OCI-LY7 (cell line): ENCODE data around the gene GMDS. TPM values are rescaled to one million over a fixed set of nuclear protein-coding genes. Genes with fewer than 3 reads are reported as not detected.

Source experiments
- BruUV-seq: library from RNA; stranded (reverse); fragments of 400-500 nt; replicated peaks from 2 replicates; lab custom pipeline; 2021; lab: Mats Ljungman, UMichigan
- CTCF ChIA-PET: fragments of 300-600 bp; sonication (Branson Sonifier 250); formaldehyde crosslinking; loops from one replicate; lab custom pipeline; 2022; ENCODE audit warnings: antibody characterized with exemption; ENCODE audit not compliant: unreplicated experiment; lab: Charles Lee
- POLR2A ChIA-PET: fragments of 300-600 bp; sonication (Branson Sonifier 250); formaldehyde crosslinking; loops from one replicate; lab custom pipeline; 2022; ENCODE audit warnings: antibody characterized with exemption; lab: Charles Lee
- DNase-seq: peaks from one replicate; pipeline ENCODE4 v3.0.0-alpha.2; 2015; ENCODE audit warnings: low spot score
- H2AFZ ChIP-seq: fragments of 200-600 bp; sonication (generic), shearing (Covaris generic); 2 replicates; pipeline ENCODE4 v1.6.1; 2014; ENCODE audit warnings: mild to moderate bottlenecking, antibody characterized with exemption, low read length, moderate library complexity
- H3K27ac ChIP-seq: fragments of 200-600 bp; sonication (generic); 2 replicates; pipeline ENCODE4 v1.5.1; 2014; ENCODE audit warnings: mixed run types, low read depth, mild to moderate bottlenecking, moderate library complexity, low read length, inconsistent platforms; ENCODE audit not compliant: poor library complexity, severe bottlenecking
- H3K36me3 ChIP-seq: fragments of 200-600 bp; sonication (generic); 2 replicates; pipeline ENCODE4 v1.6.1; 2014; ENCODE audit warnings: mild to moderate bottlenecking, antibody characterized with exemption, low read length, moderate library complexity, mixed read lengths; ENCODE audit not compliant: insufficient read depth
- H3K4me1 ChIP-seq: fragments of 200-600 bp; sonication (generic); 2 replicates; pipeline ENCODE4 v1.5.1; 2014; ENCODE audit warnings: mild to moderate bottlenecking, low read length; ENCODE audit not compliant: insufficient read depth, poor library complexity, severe bottlenecking
- H3K4me2 ChIP-seq: fragments of 200-600 bp; sonication (generic); 2 replicates; pipeline ENCODE4 v1.6.1; 2014; ENCODE audit warnings: mild to moderate bottlenecking, low read length
- H3K4me3 ChIP-seq: fragments of 200-600 bp; sonication (generic); 2 replicates; pipeline ENCODE4 v1.5.1; 2014; ENCODE audit warnings: mild to moderate bottlenecking, low read depth, low read length; ENCODE audit not compliant: poor library complexity, severe bottlenecking
- H3K79me2 ChIP-seq: fragments of 200-600 bp; sonication (generic); 2 replicates; pipeline ENCODE4 v1.6.1; 2016; ENCODE audit warnings: low read depth, mild to moderate bottlenecking, low read length, moderate library complexity, mixed read lengths; ENCODE audit not compliant: insufficient read depth
- H3K9me2 ChIP-seq: fragments of 200-600 bp; sonication (generic); 2 replicates; pipeline ENCODE4 v1.6.1; 2016; ENCODE audit warnings: mild to moderate bottlenecking, low read length, mixed read lengths; ENCODE audit not compliant: insufficient read depth
- H3K9me3 ChIP-seq: fragments of 200-600 bp; sonication (generic); 2 replicates; pipeline ENCODE4 v1.6.1; 2014; ENCODE audit warnings: mild to moderate bottlenecking, mixed run types, low read length, mixed read lengths
- H4K20me1 ChIP-seq: fragments of 200-600 bp; sonication (generic); 2 replicates; pipeline ENCODE4 v1.6.1; 2014; ENCODE audit warnings: mild to moderate bottlenecking, antibody characterized with exemption, low read length, moderate library complexity, mixed read lengths; ENCODE audit not compliant: insufficient read depth
- CTCF ChIP-seq: fragments of 200-600 bp; sonication (generic); conservative IDR thresholded peaks from 2 replicates; pipeline ENCODE4 v1.5.1; 2014; ENCODE audit warnings: mild to moderate bottlenecking, antibody characterized with exemption, low read length, moderate library complexity, mixed read lengths
- EZH2phosphoT487 ChIP-seq: fragments of 200-600 bp; sonication (generic); IDR thresholded peaks from 2 replicates; pipeline ENCODE4 v1.6.1; 2018; ENCODE audit warnings: low read depth, borderline replicate concordance, mild to moderate bottlenecking, mixed run types, antibody characterized with exemption, low read length, moderate library complexity, mixed read lengths
- intact Hi-C: fragments of 100-400 bp; cut with micrococcal nuclease; formaldehyde crosslinking; loops from one replicate; pipeline ENCODE4 v1.10.0; 2022; ENCODE audit not compliant: unreplicated experiment
- total RNA-seq, 2 experiments: library from RNA; depleted of rRNA in 1 of 2; stranded (reverse); fragments of >200 nt in 1 of 2; shearing (Covaris generic) in 1 of 2; gene quantifications; 2 replicates each; pipeline ENCODE4 v1.2.3, GENCODE V29; 2014 to 2022

GMDS gene
- total RNA-seq, 2 experiments from 2014 or later: 9.9 to 26.8 TPM

GRCh38 chr6:2118136-2118535 is 127.3 kb downstream of the GMDS start:
- no peak overlapping the region for H3K4me3 ChIP-seq
- BruUV-seq: no TSS peak
- CTCF ChIA-PET: no interaction called here
- H3K9me2 ChIP-seq: no peaks in the 10 kb centered on the region
- no peaks in the 10 kb centered on the region for H3K4me1 ChIP-seq
- no peak overlapping the region for H2AFZ ChIP-seq
- TF ChIP-seq EZH2phosphoT487: no peak
- TF ChIP-seq CTCF: no peak
- H3K9me3 ChIP-seq: no peaks in the 10 kb centered on the region
- no peaks in the 10 kb centered on the region for H3K36me3 ChIP-seq
- POLR2A ChIA-PET: no interaction called here
- no peaks in the 10 kb centered on the region for H3K79me2 ChIP-seq
- no peak overlapping the region for H3K27ac ChIP-seq
- intact Hi-C loops: no loop called here
- no peak overlapping the region for H3K4me2 ChIP-seq
- H4K20me1 ChIP-seq: 0 out of 2 replicates have a peak, but pooled peaks cover 6% of the 10 kb centered on the region
- no peak for DNase-seq

- no peaks in the 10 kb centered on the region for H3K9me3 ChIP-seq
- H3K4me1 ChIP-seq: no peaks in the 10 kb centered on the region
- H3K79me2 ChIP-seq: no peaks in the 10 kb centered on the region
- ChIA-PET POLR2A (interaction anchor here (0.7 kb wide), 2 partner anchors 10 to 243 kb away, joined by 3 read pairs; no protein-coding TSS in a partner anchor), CTCF (no interaction called here)
- no peak overlapping the region for H3K4me2 ChIP-seq
- TF ChIP-seq EZH2phosphoT487: no peak
- TF ChIP-seq CTCF: no peak
- no TSS peak for BruUV-seq
- no peak overlapping the region for H3K4me3 ChIP-seq
- H3K9me2 ChIP-seq: no peaks in the 10 kb centered on the region
- no peak overlapping the region for H3K27ac ChIP-seq
- intact Hi-C loops: no loop called here
- H2AFZ ChIP-seq: no peak overlapping the region
- no peak for DNase-seq
- H4K20me1 ChIP-seq: 0 out of 2 replicates have a peak, but pooled peaks cover 6% of the 10 kb centered on the region
- H3K36me3 ChIP-seq: no peaks in the 10 kb centered on the region
Observed at GRCh38 chr6:2117447-2117846, 128.0 kb downstream of the GMDS start.

- no peak for DNase-seq
- H3K4me2 ChIP-seq: no peak overlapping the region
- ChIA-PET POLR2A (interaction anchor here (1.0 kb wide), 2 partner anchors 12 to 16 kb away, joined by 3 read pairs; no protein-coding TSS in a partner anchor), CTCF (no interaction called here)
- 0 out of 2 replicates have a peak, but pooled peaks cover 6% of the 10 kb centered on the region for H4K20me1 ChIP-seq
- H3K9me3 ChIP-seq: no peaks in the 10 kb centered on the region
- intact Hi-C loops: no loop called here
- no peak overlapping the region for H2AFZ ChIP-seq
- no peaks in the 10 kb centered on the region for H3K36me3 ChIP-seq
- no TSS peak for BruUV-seq
- TF ChIP-seq EZH2phosphoT487 (no peak), CTCF (no peak)
- H3K79me2 ChIP-seq: no peaks in the 10 kb centered on the region
- no peaks in the 10 kb centered on the region for H3K9me2 ChIP-seq
- no peak overlapping the region for H3K27ac ChIP-seq
- H3K4me1 ChIP-seq: no peaks in the 10 kb centered on the region
- no peak overlapping the region for H3K4me3 ChIP-seq
Observed at GRCh38 chr6:2116496-2116895, 128.9 kb downstream of the GMDS start.
